Heart left ventricle (tissue), 13 donors: ENCODE results near the gene MCM5.
"Not testable (repeated sequence)": the region's sequence is repeated elsewhere in the genome, so short reads cannot be mapped to it uniquely, and the experiment has no call there.

ENCODE experiments used
- CTCF ChIP-seq, 12 donors: fragments of 200-600 bp; sonication (generic) in 4 of 12; IDR thresholded peaks; one replicate each; pipeline versions ENCODE4 v1.5.0 to v1.8.0; 2018 to 2022; ENCODE audit warnings: antibody characterized with exemption in 12 of 12, mild to moderate bottlenecking in 5 of 12
- POLR2A ChIP-seq, 2 donors: fragments of 450-650 bp; IDR thresholded peaks; one replicate each; pipeline ENCODE4 v1.6.1; 2017; ENCODE audit warnings: antibody characterized with exemption in 2 of 2, mild to moderate bottlenecking in 2 of 2, moderate library complexity in 2 of 2
- donor health status: ischemic (EF 13 %, LVEDD 7.1; RV severe dilation, severe dysfunction).
- donor health status: DM: no; HTN: yes; CAD: no.
- donor health status: DM: no; HTN: no; CAD: no.
- donor health status: ischemic (EF 25% LVEDD 6.9; RV normal size, moderate dysfunction).
- donor health status: ischemic (EF 25% LVEDD 5.7; RV mildly dilated, moderate dysfunction).
- donor health status: ischemic (EF 35%, LVEDD 5.7; RV mildly dilated, moderate dysfunction).
- donor health status: nonischemic (EF 11% LVEDD 7.7; RV severe dilation, severe dysfunction).
- donor health status: DM: yes; HTN: yes; CAD: no.
- donor health status: PGD.
- donor health status: ischemic (EF 29% LVEDD 5.4; RV normal size, mild dysfunction).
- donor health status: nonischemic (EF 23%, LVEDD 6.1; RV moderate dilation, normal function).

GRCh38 chr22:35396622-35397021 lies 3.3 kb upstream of the MCM5 start:
- TF ChIP-seq CTCF, POLR2A (IDR thresholded peaks at IDR 0.05): not testable (repeated sequence)
